PC-3 (cell line): ENCODE results near the gene ZDHHC22. TPM values are rescaled to one million over a fixed set of nuclear protein-coding genes. Genes with fewer than 3 reads are reported as not detected.

ENCODE experiments used
- ATAC-seq: fragments of 200-7000 bp; cut with Tn5 transposase; 2 replicates; pipeline ENCODE4 v1.9.1; 2020; ENCODE audit warnings: mild to moderate bottlenecking, moderate library complexity
- BruUV-seq: library from RNA; stranded (reverse); fragments of 400-500 nt; replicated peaks from 2 replicates; lab custom pipeline; 2021; lab: Mats Ljungman, UMichigan
- CTCF ChIA-PET: fragments of 300-600 bp; sonication (Branson Sonifier 250); formaldehyde crosslinking; loops from one replicate; lab custom pipeline; 2022; ENCODE audit warnings: antibody characterized with exemption; lab: Charles Lee
- POLR2A ChIA-PET: fragments of 300-600 bp; sonication (Branson Sonifier 250); formaldehyde crosslinking; loops from one replicate; lab custom pipeline; 2022; ENCODE audit warnings: antibody characterized with exemption; ENCODE audit not compliant: unreplicated experiment; lab: Charles Lee
- DNase-seq: peaks from one replicate; pipeline ENCODE4 v3.0.0-alpha.2; 2015
- H2AFZ ChIP-seq: fragments of 300-600 bp; sonication (generic); 2 replicates; pipeline ENCODE4 v1.6.0; 2016; ENCODE audit warnings: antibody characterized with exemption, low read length
- H3F3A ChIP-seq: fragments of 300-600 bp; sonication (generic); one replicate; pipeline ENCODE4 v1.6.0; 2017; ENCODE audit warnings: antibody characterized with exemption, low read length, control low read depth, mild to moderate bottlenecking; ENCODE audit not compliant: unreplicated experiment
- H3K27ac ChIP-seq: fragments of 300-600 bp; sonication (generic); 2 replicates; pipeline ENCODE4 v1.5.1; 2016; ENCODE audit warnings: mild to moderate bottlenecking, low read length
- H3K27me3 ChIP-seq: fragments of 300-600 bp; sonication (generic); 2 replicates; pipeline ENCODE4 v1.6.1; 2016; ENCODE audit warnings: low read length, mixed read lengths
- H3K36me3 ChIP-seq: fragments of 300-600 bp; sonication (generic); 2 replicates; pipeline ENCODE4 v1.6.1; 2016; ENCODE audit warnings: low read depth, mixed run types, low read length, mixed read lengths
- H3K4me1 ChIP-seq: fragments of 300-600 bp; sonication (generic); 2 replicates; pipeline ENCODE4 v1.5.1; 2016; ENCODE audit warnings: low read length; ENCODE audit not compliant: insufficient read depth
- H3K4me2 ChIP-seq: fragments of 300-600 bp; sonication (generic); 2 replicates; pipeline ENCODE4 v1.6.0; 2016; ENCODE audit warnings: low read length
- H3K4me3 ChIP-seq: fragments of 300-600 bp; sonication (generic); 2 replicates; pipeline ENCODE4 v1.5.1; 2016; ENCODE audit warnings: mild to moderate bottlenecking, low read length, mixed read lengths
- H3K79me2 ChIP-seq: fragments of 300-600 bp; sonication (generic); 2 replicates; pipeline ENCODE4 v1.6.1; 2017; ENCODE audit warnings: low read length, mixed read lengths
- H3K9ac ChIP-seq: fragments of 300-600 bp; sonication (generic); 2 replicates; pipeline ENCODE4 v1.6.0; 2016; ENCODE audit warnings: mild to moderate bottlenecking, low read length
- H3K9me2 ChIP-seq: fragments of 300-600 bp; sonication (generic); replicated peaks from 2 replicates; pipeline ENCODE4 v1.6.1; 2016; ENCODE audit warnings: mixed run types, low read length, mixed read lengths
- H3K9me3 ChIP-seq: fragments of 300-600 bp; sonication (generic); 2 replicates; pipeline ENCODE4 v1.6.1; 2016; ENCODE audit warnings: low read length, mixed read lengths
- H4K20me1 ChIP-seq: fragments of 300-600 bp; sonication (generic); 2 replicates; pipeline ENCODE4 v1.6.1; 2016; ENCODE audit warnings: low read length, mixed read lengths
- EZH2 ChIP-seq: fragments of 300-600 bp; sonication (generic); IDR thresholded peaks from one replicate; pipeline ENCODE4 v1.6.1; 2017; ENCODE audit warnings: antibody characterized with exemption, mild to moderate bottlenecking, low read length; ENCODE audit not compliant: unreplicated experiment
- EZH2phosphoT487 ChIP-seq: fragments of 300-600 bp; sonication (generic); IDR thresholded peaks from 2 replicates; pipeline ENCODE4 v1.6.1; 2018; ENCODE audit warnings: mild to moderate bottlenecking, antibody characterized with exemption, low read length, borderline replicate concordance
- intact Hi-C: fragments of 100-400 bp; cut with micrococcal nuclease; formaldehyde crosslinking; loops from 2 replicates; pipeline ENCODE4 v1.9.0; 2023
- total RNA-seq: library from RNA; depleted of rRNA; stranded (reverse); fragments of >200 nt; gene quantifications from 2 replicates; pipeline ENCODE4 v1.2.3, GENCODE V29; 2014
- TF ChIP-seq, protein P1 (sequence below): fragments of 300-600 bp; sonication (generic); conservative IDR thresholded peaks from 2 replicates; pipeline ENCODE4 v1.5.1; 2017; ENCODE audit warnings: antibody characterized with exemption, low read depth, mild to moderate bottlenecking, low read length

Gene ZDHHC22
- total RNA-seq, 1 experiment from 2014 or later = 0.15 TPM

DNA sequence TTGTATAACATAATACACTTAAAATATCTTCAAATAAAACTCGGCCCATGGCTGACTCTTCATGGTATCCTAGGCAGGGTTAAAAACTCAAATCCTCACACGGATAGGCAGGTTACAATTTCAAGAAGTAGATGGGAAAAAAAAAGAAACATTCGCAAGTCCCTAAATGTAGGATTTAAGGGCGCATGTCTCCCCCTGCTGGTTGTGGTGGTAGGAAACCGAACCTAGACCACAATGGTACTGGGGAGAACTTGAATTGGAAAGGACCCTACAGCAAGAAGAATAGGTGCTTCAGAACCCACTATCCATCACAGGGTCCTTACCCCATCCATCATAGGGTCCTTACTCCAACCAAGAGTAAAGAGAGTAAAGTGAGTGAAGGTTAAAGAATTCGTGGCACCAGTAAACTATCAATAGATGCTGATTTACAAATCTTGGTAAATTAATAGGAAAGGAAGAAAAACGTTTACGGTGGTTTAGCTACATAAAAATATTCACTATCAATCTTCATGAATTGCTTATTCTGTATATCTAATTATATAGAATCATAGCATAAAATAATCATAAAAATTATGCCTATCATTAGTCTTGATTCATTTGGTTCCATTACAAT lies 46.8 kb downstream of the ZDHHC22 start:
- H2AFZ ChIP-seq = no peak overlapping the region
- DNase-seq (peak; percentile 98), ATAC-seq (no peak)
- no peak overlapping the region for H3K27ac ChIP-seq
- no peak overlapping the region for H3K4me3 ChIP-seq
- no peaks in the 10 kb centered on the region for H4K20me1 ChIP-seq
- POLR2A ChIA-PET = interaction anchor here (0.7 kb wide), 1 partner anchor 55 kb away, joined by 4 read pairs; no protein-coding TSS in a partner anchor
- no peak overlapping the region for H3K9ac ChIP-seq
- H3K79me2 ChIP-seq = peaks cover 32% of the 10 kb centered on the region
- no peaks in the 10 kb centered on the region for H3K27me3 ChIP-seq
- intact Hi-C loops = loop anchor here (1.0 to 2.0 kb wide), 3 partner anchors 24 to 218 kb away; no protein-coding TSS in a partner anchor
- no peaks in the 10 kb centered on the region for H3K9me2 ChIP-seq
- H3K9me3 ChIP-seq = peaks cover 14% of the 10 kb centered on the region
- peaks cover 26% of the 10 kb centered on the region for H3K4me1 ChIP-seq
- CTCF ChIA-PET = interaction anchor here (0.5 to 1.2 kb wide), 3 partner anchors 24 to 219 kb away, joined by 5 to 6 read pairs (median 6); no protein-coding TSS in a partner anchor
- BruUV-seq = no TSS peak
- TF ChIP-seq EZH2phosphoT487 (no peak), EZH2 (no peak)
- TF ChIP-seq, protein P1, sequence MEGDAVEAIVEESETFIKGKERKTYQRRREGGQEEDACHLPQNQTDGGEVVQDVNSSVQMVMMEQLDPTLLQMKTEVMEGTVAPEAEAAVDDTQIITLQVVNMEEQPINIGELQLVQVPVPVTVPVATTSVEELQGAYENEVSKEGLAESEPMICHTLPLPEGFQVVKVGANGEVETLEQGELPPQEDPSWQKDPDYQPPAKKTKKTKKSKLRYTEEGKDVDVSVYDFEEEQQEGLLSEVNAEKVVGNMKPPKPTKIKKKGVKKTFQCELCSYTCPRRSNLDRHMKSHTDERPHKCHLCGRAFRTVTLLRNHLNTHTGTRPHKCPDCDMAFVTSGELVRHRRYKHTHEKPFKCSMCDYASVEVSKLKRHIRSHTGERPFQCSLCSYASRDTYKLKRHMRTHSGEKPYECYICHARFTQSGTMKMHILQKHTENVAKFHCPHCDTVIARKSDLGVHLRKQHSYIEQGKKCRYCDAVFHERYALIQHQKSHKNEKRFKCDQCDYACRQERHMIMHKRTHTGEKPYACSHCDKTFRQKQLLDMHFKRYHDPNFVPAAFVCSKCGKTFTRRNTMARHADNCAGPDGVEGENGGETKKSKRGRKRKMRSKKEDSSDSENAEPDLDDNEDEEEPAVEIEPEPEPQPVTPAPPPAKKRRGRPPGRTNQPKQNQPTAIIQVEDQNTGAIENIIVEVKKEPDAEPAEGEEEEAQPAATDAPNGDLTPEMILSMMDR = peak; percentile 99
- peaks cover 4% of the 10 kb centered on the region; the same call in 1 of the 2 replicates for H3K36me3 ChIP-seq
- no peaks in the 10 kb centered on the region for H3F3A ChIP-seq
- no peak overlapping the region for H3K4me2 ChIP-seq

DNA sequence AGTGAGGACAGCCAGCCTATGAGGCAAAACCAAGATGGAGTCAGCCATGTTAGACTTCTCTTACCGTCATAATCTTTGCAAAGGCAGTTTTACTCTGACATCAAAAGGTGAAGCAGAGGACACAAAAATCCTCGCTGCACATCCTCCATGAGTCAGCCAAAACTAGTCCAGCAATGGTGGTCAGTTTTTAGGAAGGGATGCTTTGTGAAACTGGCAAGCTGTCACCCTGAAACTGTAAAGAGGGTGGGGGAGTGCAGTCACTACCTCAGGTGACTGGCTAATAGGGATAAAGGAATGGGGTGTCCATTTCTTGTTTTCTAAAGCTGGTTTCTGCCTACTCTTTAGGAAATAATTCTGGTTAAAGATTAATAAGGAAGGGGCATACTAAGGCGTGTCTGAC lies 48.9 kb downstream of the ZDHHC22 start:
- peaks cover 14% of the 10 kb centered on the region for H3K9me3 ChIP-seq
- TF ChIP-seq, protein P1 = no peak
- TF ChIP-seq EZH2 (no peak), EZH2phosphoT487 (no peak)
- ChIA-PET POLR2A (no interaction called here), CTCF (no interaction called here)
- H3K36me3 ChIP-seq = peaks cover 4% of the 10 kb centered on the region; the same call in 1 of the 2 replicates
- intact Hi-C loops = no loop called here
- H3K79me2 ChIP-seq = peaks cover 15% of the 10 kb centered on the region
- H3K9ac ChIP-seq = no peak overlapping the region
- no peaks in the 10 kb centered on the region for H3K27me3 ChIP-seq
- BruUV-seq = no TSS peak
- no peak for ATAC-seq
- no peak overlapping the region for H3K4me2 ChIP-seq
- no peak overlapping the region for H3K27ac ChIP-seq
- H3K4me3 ChIP-seq = no peak overlapping the region
- DNase-seq = no peak
- H4K20me1 ChIP-seq = no peaks in the 10 kb centered on the region
- H2AFZ ChIP-seq = no peak overlapping the region
- H3K9me2 ChIP-seq = no peaks in the 10 kb centered on the region
- H3K4me1 ChIP-seq = peaks cover 33% of the 10 kb centered on the region
- H3F3A ChIP-seq = peaks cover 3% of the 10 kb centered on the region

DNA sequence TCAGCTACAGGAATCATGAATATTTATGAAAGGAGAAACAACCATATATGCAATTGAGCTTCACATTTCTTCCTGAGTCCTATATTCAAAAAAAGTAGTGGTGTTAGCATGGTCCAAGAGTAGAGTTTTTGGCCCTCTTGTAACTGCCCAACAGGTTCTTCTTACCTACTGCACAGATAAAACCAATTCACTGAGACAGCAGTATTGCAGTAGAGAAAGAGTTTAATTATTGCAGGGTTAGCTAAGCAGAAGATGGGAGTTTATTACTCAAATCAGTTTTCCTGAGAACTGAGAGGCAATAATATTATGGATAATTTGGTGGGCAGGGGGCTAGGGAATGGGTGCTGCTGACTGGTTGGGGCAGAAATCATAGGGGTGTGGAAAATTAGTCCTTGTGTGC lies 50.1 kb downstream of the ZDHHC22 start:
- H3K36me3 ChIP-seq = peaks cover 4% of the 10 kb centered on the region; the same call in 1 of the 2 replicates
- intact Hi-C loops = no loop called here
- H3K79me2 ChIP-seq = peaks cover 6% of the 10 kb centered on the region
- no peaks in the 10 kb centered on the region for H4K20me1 ChIP-seq
- CTCF ChIA-PET = no interaction called here
- peaks cover 28% of the 10 kb centered on the region for H3K4me1 ChIP-seq
- H3K9ac ChIP-seq = no peak overlapping the region
- no peak overlapping the region for H3K4me2 ChIP-seq
- POLR2A ChIA-PET = no interaction called here
- no peak overlapping the region for H2AFZ ChIP-seq
- peaks cover 14% of the 10 kb centered on the region for H3K9me3 ChIP-seq
- TF ChIP-seq EZH2phosphoT487 = no peak
- H3F3A ChIP-seq = peaks cover 3% of the 10 kb centered on the region
- H3K9me2 ChIP-seq = no peaks in the 10 kb centered on the region
- no peak overlapping the region for H3K4me3 ChIP-seq
- DNase-seq (no peak), ATAC-seq (no peak)
- no TSS peak for BruUV-seq
- H3K27ac ChIP-seq = no peak overlapping the region
- H3K27me3 ChIP-seq = no peaks in the 10 kb centered on the region
